Measurements from ENCODE around the gene FKBP3. TPM values are rescaled to one million over a fixed set of nuclear protein-coding genes. Genes with fewer than 3 reads are reported as not detected.

The FKBP3 gene
- polyA plus RNA-seq (2012; rRNA removed): 21.8 and 24.5 TPM in 2 replicates
- polyA plus RNA-seq (2012; cell fraction: cytosol; rRNA removed): 35.8 and 58.8 TPM in 2 replicates
- polyA plus RNA-seq (2012; cell fraction: nucleus; rRNA removed): 10.8 and 21.0 TPM in 2 replicates

DNA sequence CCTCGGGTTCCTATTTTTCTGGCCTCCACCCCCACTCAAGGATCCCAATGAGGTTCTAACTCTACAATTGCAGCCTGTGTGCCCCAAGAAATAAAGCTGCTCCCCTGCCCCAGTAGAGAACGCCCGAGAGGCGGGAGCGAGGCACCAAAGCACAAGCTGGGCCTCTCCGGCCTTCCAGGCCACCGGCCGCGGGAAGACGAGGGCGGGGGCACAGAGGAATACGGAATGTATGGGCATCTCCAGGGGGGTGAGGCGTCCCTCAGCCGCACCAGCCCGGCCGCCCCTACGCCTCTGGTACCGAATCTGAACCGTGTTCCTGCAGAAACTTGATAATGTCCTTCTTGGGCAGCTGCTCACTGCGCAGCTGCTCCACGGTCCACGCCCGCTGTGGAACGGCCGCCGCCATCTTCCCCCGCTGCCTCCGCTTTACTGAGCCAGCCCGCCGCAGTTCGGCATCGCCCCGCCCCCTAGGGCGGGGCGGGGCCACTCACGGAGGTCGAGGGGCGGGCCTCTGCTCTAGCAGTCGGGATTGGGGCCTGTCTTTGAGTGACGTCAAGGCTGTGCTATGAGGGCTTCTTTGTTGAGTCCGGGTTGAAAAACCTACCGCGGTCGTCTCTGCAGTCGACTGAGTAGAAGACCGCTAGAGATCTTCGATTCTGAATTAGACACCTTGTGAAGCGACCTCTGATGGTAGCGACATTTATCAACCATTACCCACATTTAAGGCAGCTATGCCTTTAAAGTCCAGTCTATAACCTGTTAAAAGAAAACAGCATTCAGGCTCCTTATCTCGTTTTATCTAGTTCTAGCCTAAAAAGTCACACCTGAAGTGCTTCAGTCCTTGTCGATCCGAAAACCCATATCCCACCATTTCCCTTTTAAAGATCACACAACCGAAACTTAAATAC lies at the start of gene FKBP3:
Gene FKBP3, minus strand, starts transcription at position 431 of the 908 bp plus-strand sequence. Its CDS starts 25 bp downstream, at position 406.
- H3K9ac ChIP-seq: peak within 1 kb of the TSS; percentile 89
- H3K9me2 ChIP-seq: no peaks in the 10 kb centered on the region
- no peaks in the 10 kb centered on the region for H3K9me3 ChIP-seq
- no peaks in the 10 kb centered on the region; a peak in 3 of 4 replicates for H3K4me1 ChIP-seq (ENCODE audit: control insufficient read depth in 1 of 2, insufficient read depth in 2 of 2, low read depth in 1 of 2, low read length in 1 of 2)
- H3K27ac ChIP-seq (ENCODE audit: low read depth in 2 of 2, low read length in 1 of 2): peak within 1 kb of the TSS; percentile 72 to 82
- ChIA-PET CTCF (interaction anchor here (0.5 to 1.1 kb wide), 4 partner anchors 40 to 222 kb away, joined by 3 read pairs; no protein-coding TSS in a partner anchor), POLR2A (no interaction called here)
- no peaks in the 10 kb centered on the region for H4K20me1 ChIP-seq (ENCODE audit: insufficient read depth)
- no peaks in the 10 kb centered on the region for H3K27me3 ChIP-seq (ENCODE audit: insufficient read depth)
- H3K4me3 ChIP-seq (ENCODE audit: low read depth in 2 of 2, low read length in 1 of 2): peak within 1 kb of the TSS; percentile 68 to 77
- WGBS (ENCODE audit: low lambda C conversion rate): 0% methylated on average over 13 of the region's 53 CpGs
- peaks cover 64% of the 10 kb centered on the region for H3K79me2 ChIP-seq (ENCODE audit: insufficient read depth)
- peaks cover 5% of the 10 kb centered on the region for H3F3A ChIP-seq (replicated peaks; ENCODE audit: insufficient read depth)
- peak within 1 kb of the TSS; percentile 86 for H2AFZ ChIP-seq (ENCODE audit: low read depth)
- peaks cover 0 to 2% of the 10 kb centered on the region in 2 experiments for H3K36me3 ChIP-seq (replicated peaks in 1 of 2; ENCODE audit: control insufficient read depth in 1 of 2, insufficient read depth in 2 of 2, low read length in 1 of 2)
- DNase-seq: peak; percentile 86
- peak within 1 kb of the TSS; percentile 74 for H3K4me2 ChIP-seq
- TF ChIP-seq, protein P1, sequence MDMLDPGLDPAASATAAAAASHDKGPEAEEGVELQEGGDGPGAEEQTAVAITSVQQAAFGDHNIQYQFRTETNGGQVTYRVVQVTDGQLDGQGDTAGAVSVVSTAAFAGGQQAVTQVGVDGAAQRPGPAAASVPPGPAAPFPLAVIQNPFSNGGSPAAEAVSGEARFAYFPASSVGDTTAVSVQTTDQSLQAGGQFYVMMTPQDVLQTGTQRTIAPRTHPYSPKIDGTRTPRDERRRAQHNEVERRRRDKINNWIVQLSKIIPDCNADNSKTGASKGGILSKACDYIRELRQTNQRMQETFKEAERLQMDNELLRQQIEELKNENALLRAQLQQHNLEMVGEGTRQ (IDR thresholded peaks at IDR 0.05; ENCODE audit: borderline replicate concordance, low read depth, low read length): no peak
- no peak for TF ChIP-seq RXRA (IDR thresholded peaks at IDR 0.05; ENCODE audit: borderline replicate concordance, low read depth)
- TF ChIP-seq, protein P2, sequence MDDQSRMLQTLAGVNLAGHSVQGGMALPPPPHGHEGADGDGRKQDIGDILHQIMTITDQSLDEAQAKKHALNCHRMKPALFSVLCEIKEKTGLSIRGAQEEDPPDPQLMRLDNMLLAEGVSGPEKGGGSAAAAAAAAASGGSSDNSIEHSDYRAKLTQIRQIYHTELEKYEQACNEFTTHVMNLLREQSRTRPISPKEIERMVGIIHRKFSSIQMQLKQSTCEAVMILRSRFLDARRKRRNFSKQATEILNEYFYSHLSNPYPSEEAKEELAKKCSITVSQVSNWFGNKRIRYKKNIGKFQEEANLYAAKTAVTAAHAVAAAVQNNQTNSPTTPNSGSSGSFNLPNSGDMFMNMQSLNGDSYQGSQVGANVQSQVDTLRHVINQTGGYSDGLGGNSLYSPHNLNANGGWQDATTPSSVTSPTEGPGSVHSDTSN (IDR thresholded peaks at IDR 0.05): peak; percentile 94
- TF ChIP-seq EP300 (IDR thresholded peaks at IDR 0.05; ENCODE audit: borderline replicate concordance in 1 of 2, low read depth in 1 of 2, low read length in 1 of 2): 0 out of 4 replicates have a peak, but pooled peaks of 1 of the 2 experiments have one; percentile 6
- TF ChIP-seq RAD21 (IDR thresholded peaks at IDR 0.05; ENCODE audit: low read length): peak; percentile 15; the same call in 1 of the 2 replicates
- TF ChIP-seq TCF12 (IDR thresholded peaks at IDR 0.05): no peak
- TF ChIP-seq, protein P3, sequence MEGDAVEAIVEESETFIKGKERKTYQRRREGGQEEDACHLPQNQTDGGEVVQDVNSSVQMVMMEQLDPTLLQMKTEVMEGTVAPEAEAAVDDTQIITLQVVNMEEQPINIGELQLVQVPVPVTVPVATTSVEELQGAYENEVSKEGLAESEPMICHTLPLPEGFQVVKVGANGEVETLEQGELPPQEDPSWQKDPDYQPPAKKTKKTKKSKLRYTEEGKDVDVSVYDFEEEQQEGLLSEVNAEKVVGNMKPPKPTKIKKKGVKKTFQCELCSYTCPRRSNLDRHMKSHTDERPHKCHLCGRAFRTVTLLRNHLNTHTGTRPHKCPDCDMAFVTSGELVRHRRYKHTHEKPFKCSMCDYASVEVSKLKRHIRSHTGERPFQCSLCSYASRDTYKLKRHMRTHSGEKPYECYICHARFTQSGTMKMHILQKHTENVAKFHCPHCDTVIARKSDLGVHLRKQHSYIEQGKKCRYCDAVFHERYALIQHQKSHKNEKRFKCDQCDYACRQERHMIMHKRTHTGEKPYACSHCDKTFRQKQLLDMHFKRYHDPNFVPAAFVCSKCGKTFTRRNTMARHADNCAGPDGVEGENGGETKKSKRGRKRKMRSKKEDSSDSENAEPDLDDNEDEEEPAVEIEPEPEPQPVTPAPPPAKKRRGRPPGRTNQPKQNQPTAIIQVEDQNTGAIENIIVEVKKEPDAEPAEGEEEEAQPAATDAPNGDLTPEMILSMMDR (IDR thresholded peaks at IDR 0.05): peak; percentile 31
- TF ChIP-seq, protein P4, sequence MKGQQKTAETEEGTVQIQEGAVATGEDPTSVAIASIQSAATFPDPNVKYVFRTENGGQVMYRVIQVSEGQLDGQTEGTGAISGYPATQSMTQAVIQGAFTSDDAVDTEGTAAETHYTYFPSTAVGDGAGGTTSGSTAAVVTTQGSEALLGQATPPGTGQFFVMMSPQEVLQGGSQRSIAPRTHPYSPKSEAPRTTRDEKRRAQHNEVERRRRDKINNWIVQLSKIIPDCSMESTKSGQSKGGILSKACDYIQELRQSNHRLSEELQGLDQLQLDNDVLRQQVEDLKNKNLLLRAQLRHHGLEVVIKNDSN (IDR thresholded peaks at IDR 0.05; ENCODE audit: borderline replicate concordance, low read depth): no peak
- TF ChIP-seq FOXM1 (IDR thresholded peaks at IDR 0.05; ENCODE audit: low read depth): no peak
- TF ChIP-seq MXI1 (IDR thresholded peaks at IDR 0.05; ENCODE audit: low read depth, low read length): peak; percentile 15; the same call in 1 of the 2 replicates
- peak; percentile 70; the same call in 1 of the 2 replicates for TF ChIP-seq TAF1 (IDR thresholded peaks at IDR 0.05; ENCODE audit: borderline replicate concordance, low read depth, low read length)
- no peak for TF ChIP-seq GATA2 (CRISPR knock-in tag; IDR thresholded peaks at IDR 0.05)
- TF ChIP-seq, protein P5, sequence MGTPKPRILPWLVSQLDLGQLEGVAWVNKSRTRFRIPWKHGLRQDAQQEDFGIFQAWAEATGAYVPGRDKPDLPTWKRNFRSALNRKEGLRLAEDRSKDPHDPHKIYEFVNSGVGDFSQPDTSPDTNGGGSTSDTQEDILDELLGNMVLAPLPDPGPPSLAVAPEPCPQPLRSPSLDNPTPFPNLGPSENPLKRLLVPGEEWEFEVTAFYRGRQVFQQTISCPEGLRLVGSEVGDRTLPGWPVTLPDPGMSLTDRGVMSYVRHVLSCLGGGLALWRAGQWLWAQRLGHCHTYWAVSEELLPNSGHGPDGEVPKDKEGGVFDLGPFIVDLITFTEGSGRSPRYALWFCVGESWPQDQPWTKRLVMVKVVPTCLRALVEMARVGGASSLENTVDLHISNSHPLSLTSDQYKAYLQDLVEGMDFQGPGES (IDR thresholded peaks at IDR 0.05; ENCODE audit: low read depth, low read length): no peak
- TF ChIP-seq POLR2AphosphoS5 (IDR thresholded peaks at IDR 0.05; ENCODE audit: low read depth, low read length): peak; percentile 75; the same call in 1 of the 2 replicates
- TF ChIP-seq NRF1 (IDR thresholded peaks at IDR 0.05; ENCODE audit: low read depth, low read length): no peak
- no peak for TF ChIP-seq TEAD4 (IDR thresholded peaks at IDR 0.05; ENCODE audit: borderline replicate concordance, insufficient read depth)
- no peak for TF ChIP-seq CHD2 (IDR thresholded peaks at IDR 0.05; ENCODE audit: low read length, partially characterized antibody)
- no peak for TF ChIP-seq EZH2phosphoT487 (IDR thresholded peaks at IDR 0.05; ENCODE audit: borderline replicate concordance, low read depth)
- TF ChIP-seq NFIC (IDR thresholded peaks at IDR 0.05; ENCODE audit: borderline replicate concordance): no peak
- TF ChIP-seq FOXJ3 (CRISPR knock-in tag; IDR thresholded peaks at IDR 0.05): no peak
- peak; percentile 82 for TF ChIP-seq YY1 (IDR thresholded peaks at IDR 0.05; ENCODE audit: low read depth)
- TF ChIP-seq RFX5 (IDR thresholded peaks at IDR 0.05; ENCODE audit: low read length): no peak
- TF ChIP-seq SIN3A (IDR thresholded peaks at IDR 0.05; ENCODE audit: borderline replicate concordance, low read depth, low read length): 0 out of 2 replicates have a peak, but pooled peaks have one; percentile 42
- TF ChIP-seq, protein P6, sequence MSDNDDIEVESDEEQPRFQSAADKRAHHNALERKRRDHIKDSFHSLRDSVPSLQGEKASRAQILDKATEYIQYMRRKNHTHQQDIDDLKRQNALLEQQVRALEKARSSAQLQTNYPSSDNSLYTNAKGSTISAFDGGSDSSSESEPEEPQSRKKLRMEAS (IDR thresholded peaks at IDR 0.05; ENCODE audit: low read depth): no peak
- no peak for TF ChIP-seq ELF1 (IDR thresholded peaks at IDR 0.05)
